CMK (cell line): ENCODE data around the gene CCDC136.

ENCODE experiments used
- DNase-seq: peaks from one replicate; pipeline ENCODE4 v3.0.0-alpha.2; 2010; ENCODE audit warnings: low read depth

CCDC136 gene

GRCh38 chr7:128791121-128791971, at the start of gene CCDC136:
TSS of gene CCDC136 (plus strand) at chr7:128791968. CDS start at chr7:128792412, 444 bp downstream.
- DNase-seq = peak; percentile 35

DNA sequence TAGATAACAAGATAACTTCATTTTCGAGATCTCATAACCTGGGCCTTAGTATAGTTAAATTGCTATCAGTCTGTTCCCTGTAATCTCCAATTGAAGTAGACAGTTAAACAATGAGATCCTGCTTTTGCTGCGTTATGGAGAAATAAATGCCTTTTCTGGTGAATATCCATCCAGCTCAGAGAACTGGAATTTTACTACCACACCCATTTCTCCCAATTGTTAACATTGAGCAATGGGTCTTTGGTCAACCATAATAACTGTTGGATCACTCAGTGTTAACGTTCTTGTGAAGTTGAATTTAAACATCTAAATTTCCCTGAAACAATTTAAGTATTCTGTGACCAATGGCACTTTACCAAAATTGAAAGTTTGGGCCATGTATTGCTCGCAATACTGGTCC, 49.6 kb upstream of the CCDC136 start:
- DNase-seq = no peak

- DNase-seq = no peak
Measured at GRCh38 chr7:128743112-128743772, 48.5 kb upstream of the CCDC136 start.

GRCh38 chr7:128744366-128744905, 47.3 kb upstream of the CCDC136 start:
- no peak for DNase-seq

DNA sequence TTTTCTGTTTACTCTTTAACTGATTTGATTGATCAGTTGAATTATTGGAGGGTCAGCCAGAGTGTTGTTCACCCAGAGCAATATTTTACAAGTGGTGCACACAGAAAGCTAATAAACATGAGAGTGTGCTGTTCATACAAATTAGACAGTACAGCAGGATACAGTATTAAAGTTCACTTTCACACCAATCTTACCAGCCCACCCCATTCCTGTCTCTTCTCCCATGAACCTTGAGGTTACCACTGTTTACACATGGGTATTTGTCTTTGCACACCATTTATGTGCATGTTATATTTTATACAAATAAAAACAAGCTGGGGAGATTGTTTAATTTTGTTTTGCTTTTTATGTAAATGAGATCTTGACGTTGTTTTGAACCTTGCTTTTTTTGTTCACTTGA, 46.1 kb upstream of the CCDC136 start:
- no peak for DNase-seq

GRCh38 chr7:128747327-128748079, 44.3 kb upstream of the CCDC136 start:
- no peak for DNase-seq

GRCh38 chr7:128752251-128752650, 39.5 kb upstream of the CCDC136 start:
- DNase-seq = no peak

GRCh38 chr7:128755075-128755818, 36.5 kb upstream of the CCDC136 start:
- DNase-seq = no peak

DNA sequence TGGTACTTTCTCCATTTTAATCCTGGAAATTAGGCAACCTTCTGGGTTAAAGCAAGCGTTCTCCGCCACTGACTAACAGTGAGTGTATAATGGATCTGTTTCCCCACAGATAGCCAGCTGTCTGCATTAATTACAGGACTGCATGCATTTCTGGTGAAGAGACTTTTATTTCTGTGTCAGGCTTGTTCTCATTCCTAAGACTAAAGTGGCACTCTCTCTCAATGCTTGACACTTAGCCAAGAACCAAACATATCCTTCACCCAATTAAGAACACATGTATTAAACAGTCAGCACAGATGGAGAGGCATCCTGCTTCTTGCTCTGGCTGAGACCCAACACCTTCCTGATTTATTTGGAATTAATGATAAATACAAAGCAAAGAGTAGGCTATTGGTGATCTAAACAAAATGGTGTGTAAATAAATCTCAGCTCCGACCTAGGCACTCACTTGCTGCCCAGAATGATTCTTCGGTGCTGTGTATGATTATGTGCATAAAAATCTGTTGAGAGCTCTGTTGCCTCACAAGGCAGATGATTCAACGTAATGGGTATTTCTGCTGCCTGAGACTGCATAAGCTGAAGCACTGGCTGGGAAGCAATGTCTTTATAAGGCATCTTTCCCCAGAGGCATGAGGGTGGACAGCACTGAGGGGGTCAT, 35.8 kb upstream of the CCDC136 start:
- no peak for DNase-seq

- no peak for DNase-seq
Measured at GRCh38 chr7:128757203-128757602, 34.6 kb upstream of the CCDC136 start.

- no peak for DNase-seq
Measured at GRCh38 chr7:128758553-128758952, 33.2 kb upstream of the CCDC136 start.

DNA sequence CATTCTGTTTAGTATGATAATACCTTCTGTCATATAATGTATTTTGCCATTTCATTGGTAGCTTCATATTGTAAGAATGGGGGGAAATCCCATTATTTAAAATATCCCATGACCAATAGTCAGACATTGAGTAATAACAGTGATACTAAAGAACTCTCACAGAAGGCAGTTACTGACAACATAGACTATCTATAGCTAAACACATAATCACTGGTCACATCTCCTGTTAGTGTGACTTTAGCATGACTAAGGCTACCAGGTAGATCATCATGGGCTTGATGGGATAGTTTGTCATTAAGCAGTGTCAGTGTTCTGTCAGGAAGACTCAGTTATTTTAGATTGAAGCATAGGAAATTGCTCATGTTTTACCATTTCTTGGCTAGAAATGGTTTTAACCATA, 32.5 kb upstream of the CCDC136 start:
- DNase-seq = no peak

GRCh38 chr7:128763541-128763940, 28.2 kb upstream of the CCDC136 start:
- no peak for DNase-seq

- DNase-seq = no peak
Measured at GRCh38 chr7:128767475-128768110, 24.2 kb upstream of the CCDC136 start.

DNA sequence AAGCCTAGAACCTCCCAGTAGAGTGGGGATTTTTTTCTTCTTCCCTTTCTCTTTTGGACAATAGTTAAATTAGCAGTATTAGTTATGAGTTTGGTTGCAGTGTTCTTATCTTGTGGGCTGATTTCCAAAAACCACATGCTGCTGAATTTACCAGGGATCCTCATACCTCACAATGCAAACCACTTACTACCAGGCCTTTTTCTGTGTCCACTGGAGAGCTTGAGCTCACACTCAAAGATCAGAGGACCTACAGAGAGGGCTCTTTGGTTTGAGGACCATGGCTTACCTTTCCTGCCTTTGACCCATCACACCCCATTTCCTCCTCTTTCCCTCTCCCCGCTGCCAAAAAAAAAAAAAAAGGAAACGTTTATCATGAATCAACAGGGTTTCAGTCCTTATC, 21.5 kb upstream of the CCDC136 start:
- DNase-seq = no peak

GRCh38 chr7:128773604-128774003, 18.2 kb upstream of the CCDC136 start:
- DNase-seq = no peak

- no peak for DNase-seq
Measured at GRCh38 chr7:128774029-128774689, 17.6 kb upstream of the CCDC136 start.

- DNase-seq = no peak
Measured at GRCh38 chr7:128774921-128775320, 16.8 kb upstream of the CCDC136 start.

DNA sequence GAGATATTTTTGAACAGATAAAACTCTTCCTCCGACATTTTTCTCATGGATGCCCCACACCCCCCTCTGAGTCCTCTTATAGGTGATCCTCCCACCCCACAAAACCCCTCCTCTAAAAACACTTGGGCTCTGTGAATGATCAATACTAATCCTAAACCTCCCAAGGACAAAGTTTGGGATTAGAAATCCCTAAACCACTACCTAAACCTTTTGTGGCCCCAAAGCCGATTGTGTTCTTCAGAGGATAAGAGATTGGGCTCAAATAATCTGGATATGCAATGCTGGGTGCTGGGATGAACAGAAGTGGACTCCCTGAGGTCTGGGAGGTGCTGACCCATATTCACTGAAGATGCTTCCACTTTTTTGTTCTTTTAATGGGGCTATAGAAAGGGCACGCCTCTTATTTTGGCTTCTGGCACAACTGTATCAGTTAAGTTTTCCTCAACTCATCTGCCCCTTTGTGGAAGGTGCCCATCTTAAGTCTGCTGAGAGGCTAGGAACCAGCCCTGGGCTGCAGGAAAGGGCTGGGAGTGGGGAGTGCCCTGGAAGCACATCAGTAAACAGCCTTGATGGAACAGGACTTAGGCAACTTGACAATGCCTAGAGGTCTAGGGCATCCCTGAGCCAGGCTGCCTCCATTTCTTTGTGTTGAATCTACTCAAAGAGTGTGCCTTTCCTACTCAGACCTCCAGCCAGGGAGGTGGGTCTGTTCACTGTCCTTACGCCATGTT, 15.9 kb upstream of the CCDC136 start, which contains the start of gene OPN1SW:
Gene OPN1SW, minus strand, starts transcription at position 51 of the 731 bp plus-strand sequence. Its CDS starts 13 bp downstream, at position 38.
- DNase-seq = no peak
